OCI-LY7 (cell line): ENCODE measurements around the gene SF3A1.

Experiments used
- CTCF ChIP-seq: fragments of 200-600 bp; sonication (generic); conservative IDR thresholded peaks from 2 replicates; pipeline ENCODE4 v1.5.1; 2014; ENCODE audit warnings: mild to moderate bottlenecking, antibody characterized with exemption, low read length, moderate library complexity, mixed read lengths
- EZH2phosphoT487 ChIP-seq: fragments of 200-600 bp; sonication (generic); IDR thresholded peaks from 2 replicates; pipeline ENCODE4 v1.6.1; 2018; ENCODE audit warnings: low read depth, borderline replicate concordance, mild to moderate bottlenecking, mixed run types, antibody characterized with exemption, low read length, moderate library complexity, mixed read lengths

- TF ChIP-seq CTCF (no peak), EZH2phosphoT487 (no peak)
These were observed 9.3 kb downstream of the SF3A1 start for GRCh38 chr22:30347255-30347892.
